Kidney epithelial cell (primary cell): Measurements from ENCODE around the gene SYNE2. TPM values are rescaled to one million over a fixed set of nuclear protein-coding genes. Genes with fewer than 3 reads are reported as not detected.

Source experiments
- DNase-seq: peaks from one replicate; pipeline ENCODE4 v3.0.0-alpha.2; 2010; ENCODE audit warnings: low read depth
- H3K27me3 ChIP-seq: 2 replicates; pipeline ENCODE4 v1.6.0; 2011; ENCODE audit warnings: low read length; ENCODE audit not compliant: control insufficient read depth, insufficient read depth
- H3K36me3 ChIP-seq: 2 replicates; pipeline ENCODE4 v1.5.1; 2011; ENCODE audit warnings: low read length; ENCODE audit not compliant: control insufficient read depth, insufficient read depth
- H3K4me3 ChIP-seq: 2 replicates; pipeline ENCODE4 v1.5.1; 2011; ENCODE audit warnings: low read depth, mild to moderate bottlenecking, control low read depth, low read length
- CTCF ChIP-seq: IDR thresholded peaks from 2 replicates; pipeline ENCODE4 v1.5.1; 2011; ENCODE audit warnings: mild to moderate bottlenecking, moderate library complexity, low read length, control low read depth, inconsistent platforms; ENCODE audit not compliant: insufficient read depth, poor library complexity, severe bottlenecking
- total RNA-seq: library from RNA; depleted of rRNA; stranded (reverse); fragments of >200 nt; gene quantifications from 2 replicates; pipeline ENCODE4 v1.2.3, GENCODE V29; 2015

Gene SYNE2
- total RNA-seq, 1 donor from 2014 or later, result 35.7 TPM

GRCh38 chr14:64227856-64228255 lies 375.1 kb downstream of the SYNE2 start:
- Histone ChIP-seq H3K4me3 (no peak overlapping the region), H3K36me3 (no peaks in the 10 kb centered on the region), H3K27me3 (no peaks in the 10 kb centered on the region)
- no peak for TF ChIP-seq CTCF
- DNase-seq, result no peak

GRCh38 chr14:64229489-64229888 lies 376.7 kb downstream of the SYNE2 start:
- H3K36me3 ChIP-seq, result no peaks in the 10 kb centered on the region
- no peak for TF ChIP-seq CTCF

DNA sequence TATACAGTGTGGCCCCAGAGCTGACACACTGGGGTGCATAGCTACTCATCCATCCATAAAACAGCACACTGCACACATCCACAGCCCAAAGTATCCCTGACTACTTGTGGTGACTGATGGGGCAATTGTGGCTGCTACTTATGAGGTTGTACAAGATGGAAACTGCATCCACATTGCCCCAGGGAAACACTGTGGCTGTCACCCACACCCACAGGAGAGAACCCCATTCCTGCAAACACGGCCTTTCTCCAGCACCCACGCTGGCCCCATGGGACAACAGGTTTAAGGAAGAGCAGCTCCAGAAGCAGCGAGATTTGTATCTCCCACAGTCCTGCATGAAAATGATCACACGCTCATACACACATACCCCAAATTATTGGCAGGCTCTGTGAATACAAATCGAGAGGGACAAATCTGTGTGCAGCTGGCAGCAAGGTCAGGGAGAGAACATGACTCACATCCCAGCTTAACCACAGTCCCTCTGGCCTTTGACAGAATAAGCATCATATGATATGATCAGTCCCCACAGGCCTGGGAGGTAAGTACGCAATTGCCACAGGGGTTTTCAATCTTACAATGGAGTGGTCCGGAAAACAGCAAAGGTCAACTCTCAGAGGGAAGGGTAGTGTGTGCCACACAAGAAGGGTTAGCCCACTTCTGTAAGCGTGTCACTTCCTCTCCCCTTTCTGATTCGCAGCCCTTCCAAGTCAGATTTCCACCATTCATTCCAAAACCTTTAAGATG lies 379.5 kb downstream of the SYNE2 start:
- Histone ChIP-seq H3K36me3 (no peaks in the 10 kb centered on the region), H3K27me3 (no peaks in the 10 kb centered on the region), H3K4me3 (no peak overlapping the region)
- DNase-seq, result peak; percentile 65
- no peak for TF ChIP-seq CTCF

More at GRCh38 chr14:64229489-64229888, 376.7 kb downstream of the SYNE2 start:
- DNase-seq, result no peak
- Histone ChIP-seq H3K27me3 (no peaks in the 10 kb centered on the region), H3K4me3 (no peak overlapping the region)

DNA sequence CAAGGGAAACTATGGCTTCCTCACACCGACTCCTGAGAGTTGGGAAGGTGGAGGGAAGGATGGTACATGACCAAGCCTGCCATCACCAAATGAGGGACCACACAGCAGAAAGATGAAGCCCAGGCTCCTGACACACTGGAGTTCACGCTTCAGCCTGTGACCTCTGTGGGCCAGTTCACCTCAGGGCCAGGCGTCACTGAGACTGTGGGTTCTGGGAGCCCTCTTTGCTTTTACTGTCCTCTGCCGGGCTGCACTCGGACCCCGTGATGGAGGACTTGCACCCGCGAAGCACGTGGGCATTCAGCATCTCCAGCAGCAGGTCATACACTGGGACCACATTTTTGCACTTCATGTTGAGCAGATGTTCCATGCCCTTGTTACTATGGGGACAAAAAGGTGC lies 380.1 kb downstream of the SYNE2 start:
- no peak for TF ChIP-seq CTCF
- no peaks in the 10 kb centered on the region for H3K27me3 ChIP-seq
- no peak for DNase-seq

DNA sequence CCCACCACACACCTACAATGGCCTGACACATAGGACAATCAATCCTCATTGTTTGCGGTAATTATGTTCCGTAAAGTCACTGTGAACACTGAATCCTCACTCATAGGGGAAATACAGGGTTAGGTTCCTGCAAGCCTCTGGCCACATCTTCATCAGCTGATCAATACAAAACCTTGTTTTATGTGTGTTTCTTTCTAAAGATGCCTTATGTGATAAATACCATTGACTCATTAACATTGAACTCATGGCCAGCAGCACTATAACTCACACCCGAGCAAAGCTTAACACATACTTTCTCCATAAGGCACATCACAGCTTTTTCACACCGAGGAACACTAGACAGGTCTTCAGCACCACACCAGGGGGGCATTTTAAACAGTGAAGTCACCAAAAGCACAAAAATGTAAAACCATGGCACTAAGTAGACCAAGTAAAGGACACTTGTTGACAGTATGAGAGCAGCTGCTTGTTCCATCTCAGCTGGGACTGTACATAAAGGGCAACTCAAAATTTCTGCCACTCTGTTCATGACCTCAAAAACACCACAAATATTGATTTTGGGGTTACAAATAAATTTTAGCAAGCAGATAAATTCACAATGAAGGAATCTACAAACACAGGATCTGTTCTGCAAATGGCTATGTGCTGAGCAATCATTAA lies 380.9 kb downstream of the SYNE2 start:
- Histone ChIP-seq H3K4me3 (no peak overlapping the region), H3K27me3 (no peaks in the 10 kb centered on the region), H3K36me3 (no peaks in the 10 kb centered on the region)
- DNase-seq, result no peak
- TF ChIP-seq CTCF, result no peak

More for the DNA sequence above, 380.1 kb downstream of the SYNE2 start:
- no peaks in the 10 kb centered on the region for H3K36me3 ChIP-seq
- H3K4me3 ChIP-seq, result no peak overlapping the region
